ENCODE measurements around the gene NTM.

The NTM gene

DNA sequence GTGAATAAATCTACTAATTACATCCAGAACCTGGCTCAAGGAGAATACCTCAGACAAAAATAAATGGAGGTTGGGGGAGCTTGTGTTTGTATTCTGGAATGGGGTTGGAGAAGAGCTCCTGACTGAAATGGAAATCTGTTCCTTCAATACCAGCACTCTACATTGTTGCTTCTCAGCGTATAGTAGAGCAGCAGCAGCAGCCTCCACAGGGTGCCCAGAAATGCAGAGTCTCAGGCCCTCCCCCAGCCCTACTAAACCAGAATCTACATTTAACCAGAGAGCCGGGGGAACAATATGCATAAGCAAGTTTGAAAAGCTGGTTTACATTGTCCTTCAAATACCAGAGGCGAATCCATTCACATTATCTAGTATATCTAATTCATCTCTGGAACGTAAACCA lies 474.8 kb downstream of the NTM start:
- no peaks in the 10 kb centered on the region for H3K27me3 ChIP-seq (ENCODE audit: control insufficient read depth, low read length)
- H3K27ac ChIP-seq (ENCODE audit: low read depth, low read length), result no peak overlapping the region
- no peaks in the 10 kb centered on the region for H3K79me2 ChIP-seq (ENCODE audit: control insufficient read depth, low read length)
- no peak overlapping the region for H3K4me3 ChIP-seq (ENCODE audit: low read length)
- TF ChIP-seq, protein P1, sequence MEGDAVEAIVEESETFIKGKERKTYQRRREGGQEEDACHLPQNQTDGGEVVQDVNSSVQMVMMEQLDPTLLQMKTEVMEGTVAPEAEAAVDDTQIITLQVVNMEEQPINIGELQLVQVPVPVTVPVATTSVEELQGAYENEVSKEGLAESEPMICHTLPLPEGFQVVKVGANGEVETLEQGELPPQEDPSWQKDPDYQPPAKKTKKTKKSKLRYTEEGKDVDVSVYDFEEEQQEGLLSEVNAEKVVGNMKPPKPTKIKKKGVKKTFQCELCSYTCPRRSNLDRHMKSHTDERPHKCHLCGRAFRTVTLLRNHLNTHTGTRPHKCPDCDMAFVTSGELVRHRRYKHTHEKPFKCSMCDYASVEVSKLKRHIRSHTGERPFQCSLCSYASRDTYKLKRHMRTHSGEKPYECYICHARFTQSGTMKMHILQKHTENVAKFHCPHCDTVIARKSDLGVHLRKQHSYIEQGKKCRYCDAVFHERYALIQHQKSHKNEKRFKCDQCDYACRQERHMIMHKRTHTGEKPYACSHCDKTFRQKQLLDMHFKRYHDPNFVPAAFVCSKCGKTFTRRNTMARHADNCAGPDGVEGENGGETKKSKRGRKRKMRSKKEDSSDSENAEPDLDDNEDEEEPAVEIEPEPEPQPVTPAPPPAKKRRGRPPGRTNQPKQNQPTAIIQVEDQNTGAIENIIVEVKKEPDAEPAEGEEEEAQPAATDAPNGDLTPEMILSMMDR (IDR thresholded peaks at IDR 0.05; ENCODE audit: low read depth, low read length, poor library complexity, severe bottlenecking), result no peak
- TF ChIP-seq EZH2phosphoT487 (IDR thresholded peaks at IDR 0.05; ENCODE audit: borderline replicate concordance, low read length), result no peak
- H3K9me2 ChIP-seq (replicated peaks; ENCODE audit: control insufficient read depth, low read length), result no peaks in the 10 kb centered on the region
- H3K4me2 ChIP-seq (ENCODE audit: low read length), result no peak overlapping the region
- H3K9me3 ChIP-seq (ENCODE audit: control insufficient read depth, insufficient read depth, low read length), result no peaks in the 10 kb centered on the region
- no peaks in the 10 kb centered on the region for H3F3A ChIP-seq (ENCODE audit: control insufficient read depth, insufficient read depth)
- H3K36me3 ChIP-seq (ENCODE audit: control insufficient read depth, low read length), result no peaks in the 10 kb centered on the region
- H3K4me1 ChIP-seq (ENCODE audit: control insufficient read depth, low read length), result peaks cover 11% of the 10 kb centered on the region
- H4K20me1 ChIP-seq (ENCODE audit: control insufficient read depth, insufficient read depth, low read depth, low read length), result no peaks in the 10 kb centered on the region

DNA sequence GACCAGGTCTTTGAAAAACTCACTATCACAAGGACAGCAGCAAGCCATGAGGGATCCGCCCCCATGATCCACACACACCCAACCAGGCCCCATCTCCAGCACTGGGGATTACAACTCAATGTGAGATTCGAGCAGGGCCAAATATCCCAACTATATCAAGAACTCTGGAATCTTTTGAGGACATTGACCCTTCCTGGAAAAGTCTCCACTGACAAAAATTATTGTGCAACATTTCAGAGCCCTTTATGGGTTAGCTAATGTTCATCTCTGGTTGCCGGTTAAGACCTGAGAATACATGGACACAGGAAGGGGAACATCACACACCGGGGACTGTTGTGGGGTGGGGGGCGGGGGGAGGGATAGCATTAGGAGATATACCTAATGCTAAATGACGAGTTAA lies 479.1 kb downstream of the NTM start:
- Histone ChIP-seq H3F3A (ENCODE audit: control insufficient read depth, insufficient read depth) (no peaks in the 10 kb centered on the region), H3K36me3 (ENCODE audit: control insufficient read depth, low read length) (no peaks in the 10 kb centered on the region), H3K27ac (ENCODE audit: low read depth, low read length) (no peak overlapping the region), H3K4me1 (ENCODE audit: control insufficient read depth, low read length) (no peaks in the 10 kb centered on the region), H4K20me1 (ENCODE audit: control insufficient read depth, insufficient read depth, low read depth, low read length) (no peaks in the 10 kb centered on the region), H3K4me2 (ENCODE audit: low read length) (no peak overlapping the region), H3K27me3 (ENCODE audit: control insufficient read depth, low read length) (peaks cover 4% of the 10 kb centered on the region; the same call in 1 of the 2 replicates), H3K9me2 (replicated peaks; ENCODE audit: control insufficient read depth, low read length) (no peaks in the 10 kb centered on the region), H3K79me2 (ENCODE audit: control insufficient read depth, low read length) (no peaks in the 10 kb centered on the region), H3K4me3 (ENCODE audit: low read length) (no peak overlapping the region), H3K9me3 (ENCODE audit: control insufficient read depth, insufficient read depth, low read length) (no peaks in the 10 kb centered on the region)
- TF ChIP-seq, protein P1 (IDR thresholded peaks at IDR 0.05; ENCODE audit: low read depth, low read length, poor library complexity, severe bottlenecking), result no peak
- no peak for TF ChIP-seq EZH2phosphoT487 (IDR thresholded peaks at IDR 0.05; ENCODE audit: borderline replicate concordance, low read length)

DNA sequence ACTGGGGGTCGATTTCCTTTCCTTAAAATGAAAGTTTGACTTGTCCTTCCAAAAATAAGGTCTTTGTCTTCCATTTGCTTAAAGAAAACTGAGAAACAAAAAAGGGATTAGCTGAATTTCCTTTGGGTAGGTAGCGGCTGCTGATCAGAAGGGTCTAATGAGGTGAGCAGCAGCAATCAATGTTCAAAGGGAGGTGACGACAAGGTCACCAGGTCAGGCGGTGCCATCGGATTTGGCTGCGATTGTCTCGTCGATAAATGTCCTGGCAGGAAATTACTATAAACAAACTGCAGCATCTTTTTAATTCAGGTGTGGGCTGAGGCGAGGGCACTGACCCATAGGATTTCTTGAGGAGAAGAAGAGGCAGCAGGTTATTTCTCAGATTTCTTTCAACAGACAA lies 480.1 kb downstream of the NTM start:
- peaks cover 4% of the 10 kb centered on the region; the same call in 1 of the 2 replicates for H3K27me3 ChIP-seq (ENCODE audit: control insufficient read depth, low read length)

More for the DNA sequence above, 480.1 kb downstream of the NTM start:
- Histone ChIP-seq H3K9me3 (ENCODE audit: control insufficient read depth, insufficient read depth, low read length) (no peaks in the 10 kb centered on the region), H3K79me2 (ENCODE audit: control insufficient read depth, low read length) (no peaks in the 10 kb centered on the region), H3F3A (ENCODE audit: control insufficient read depth, insufficient read depth) (no peaks in the 10 kb centered on the region), H3K9me2 (replicated peaks; ENCODE audit: control insufficient read depth, low read length) (no peaks in the 10 kb centered on the region), H3K27ac (ENCODE audit: low read depth, low read length) (no peak overlapping the region), H3K36me3 (ENCODE audit: control insufficient read depth, low read length) (no peaks in the 10 kb centered on the region), H3K4me2 (ENCODE audit: low read length) (no peak overlapping the region), H3K4me3 (ENCODE audit: low read length) (no peak overlapping the region), H4K20me1 (ENCODE audit: control insufficient read depth, insufficient read depth, low read depth, low read length) (no peaks in the 10 kb centered on the region), H3K4me1 (ENCODE audit: control insufficient read depth, low read length) (no peaks in the 10 kb centered on the region)
- TF ChIP-seq, protein P1 (IDR thresholded peaks at IDR 0.05; ENCODE audit: low read depth, low read length, poor library complexity, severe bottlenecking), result no peak
- TF ChIP-seq EZH2phosphoT487 (IDR thresholded peaks at IDR 0.05; ENCODE audit: borderline replicate concordance, low read length), result no peak
